GM19238 (cell line): ENCODE measurements around the gene MMAB.

ENCODE experiments used
- DNase-seq: peaks from one replicate; pipeline ENCODE4 v3.0.0; 2011; ENCODE audit warnings: low spot score; ENCODE audit not compliant: insufficient read length

MMAB gene

GRCh38 chr12:109517619-109518018, 55.7 kb downstream of the MMAB start:
- DNase-seq = no peak

DNA sequence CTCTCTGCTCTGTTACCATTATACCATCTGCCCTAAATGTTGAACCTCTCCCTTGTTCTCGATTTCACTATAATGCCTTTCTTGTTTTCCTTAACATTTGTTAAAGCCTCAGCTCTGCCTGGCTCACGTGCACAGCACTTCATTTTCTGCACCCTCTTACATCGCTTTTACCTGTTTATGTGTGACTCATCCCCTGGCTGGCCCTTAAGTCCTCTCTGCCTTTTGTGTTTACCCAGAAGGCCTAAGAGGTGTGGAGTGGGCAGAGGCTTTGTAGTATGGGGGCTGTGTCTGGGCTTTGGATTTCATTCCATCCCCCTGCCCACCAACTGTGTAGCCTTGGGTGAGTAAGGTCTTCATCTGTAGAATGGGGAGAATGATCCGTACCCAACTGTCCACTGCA, 59.3 kb downstream of the MMAB start:
- no peak for DNase-seq

- no peak for DNase-seq
Measured at GRCh38 chr12:109513051-109513450, 60.3 kb downstream of the MMAB start.

DNA sequence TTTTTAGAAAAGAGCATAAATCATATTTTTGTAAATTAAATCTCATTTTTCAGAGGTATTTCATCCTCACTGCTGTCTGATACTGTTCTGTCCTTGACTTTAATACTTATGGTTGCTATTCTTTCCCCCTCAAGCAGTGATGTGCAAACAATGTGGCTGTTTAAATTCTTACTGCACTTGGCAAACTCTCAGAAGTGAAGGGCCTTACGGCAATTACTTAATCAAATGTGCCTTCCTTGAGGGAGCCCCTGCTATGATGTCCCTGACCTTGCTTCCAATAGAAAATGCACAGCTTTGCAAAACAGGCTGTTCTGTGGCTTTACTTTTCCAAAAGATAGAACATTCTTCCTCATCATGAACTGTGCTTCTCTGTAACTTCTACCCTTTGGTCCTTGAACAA, 60.7 kb downstream of the MMAB start:
- no peak for DNase-seq

DNA sequence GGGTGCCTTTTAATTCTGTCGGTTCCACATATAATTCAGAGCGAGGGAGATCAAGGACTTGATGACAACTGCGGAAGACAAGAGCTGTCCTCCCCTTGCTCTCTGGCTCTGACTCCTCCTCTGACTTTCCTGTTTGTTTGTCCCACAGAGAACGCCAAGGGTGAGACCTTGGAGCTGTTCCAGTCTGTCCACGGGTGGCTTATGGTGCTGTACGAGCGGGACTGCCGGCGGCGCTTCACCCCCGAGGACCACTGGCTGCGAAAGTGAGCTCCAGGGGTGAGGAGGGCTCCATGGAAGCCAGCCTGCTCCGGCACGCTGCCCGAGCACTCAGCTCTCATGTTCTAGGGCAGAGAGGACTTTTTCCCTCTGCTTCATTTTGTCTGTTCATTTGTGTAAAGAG, 63.1 kb downstream of the MMAB start:
- no peak for DNase-seq

GRCh38 chr12:109504068-109504467, 69.2 kb downstream of the MMAB start:
- no peak for DNase-seq
